Right lobe of liver (tissue), 6 donors: Measurements from ENCODE around the gene TAL2. TPM values are rescaled to one million over a fixed set of nuclear protein-coding genes. Genes with fewer than 3 reads are reported as not detected.

ENCODE experiments used
- ATAC-seq, 4 donors: fragments of 200-7000 bp; cut with Tn5 transposase; one replicate each; pipeline ENCODE4 v1.9.1; 2020; ENCODE audit warnings: mild to moderate bottlenecking in 4 of 4, moderate library complexity in 4 of 4
- DNase-seq, 3 donors: peaks; one replicate each; pipeline ENCODE4 v3.0.0-alpha.2; 2020
- H3K27ac ChIP-seq, 3 donors: fragments of 200-600 bp; one replicate each; pipeline ENCODE4 v1.8.0; 2022
- H3K27me3 ChIP-seq, 2 donors: fragments of 200-600 bp; one replicate each; pipeline ENCODE4 v1.8.0; 2022
- H3K36me3 ChIP-seq, 4 donors: fragments of 200-600 bp; sonication (generic) in 1 of 4; one replicate each; pipeline versions ENCODE4 v1.5.1 to v1.8.0; 2017 to 2022; ENCODE audit warnings: control low read depth in 1 of 4
- H3K4me1 ChIP-seq, 4 donors: fragments of 200-600 bp; sonication (generic) in 1 of 4; one replicate each; pipeline versions ENCODE4 v1.5.1 to v1.8.0; 2017 to 2022; ENCODE audit warnings: control low read depth in 1 of 4
- H3K4me3 ChIP-seq, 3 donors: fragments of 200-600 bp; one replicate each; pipeline ENCODE4 v1.8.0; 2022
- H3K9me3 ChIP-seq, 4 donors: fragments of 200-600 bp; sonication (generic) in 1 of 4; one replicate each; pipeline versions ENCODE4 v1.5.1 to v1.8.0; 2017 to 2022; ENCODE audit warnings: control low read depth in 1 of 4
- POLR2A ChIP-seq: fragments of 450-650 bp; IDR thresholded peaks from one replicate; pipeline ENCODE4 v1.6.1; 2017; ENCODE audit warnings: antibody characterized with exemption, mild to moderate bottlenecking
- WGBS: methylation state at CpG from one replicate; pipeline ENCODE4 v1.1.6; 2018; ENCODE audit warnings: low coverage, low lambda C conversion rate; ENCODE audit not compliant: insufficient coverage; ENCODE audit errors: missing lambda C conversion rate; 5-methylcytosine and 5-hydroxymethylcytosine counted together
- intact Hi-C, 2 donors: fragments of 100-400 bp; cut with DNase I; formaldehyde crosslinking; loops; one replicate each; pipeline versions ENCODE4 v1.11.2 to v1.14.1; 2022
- total RNA-seq, 6 experiments: library from RNA; depleted of rRNA in 2 of 6; stranded (reverse); fragments of >200 nt in 2 of 6; fragmentation: NEBNext Ultra II Directional in 3 of 6; extraction: Animal tissue kit (Norgen Biotek cat#: 25700) in 3 of 6; gene quantifications; one replicate each; pipeline versions ENCODE4 v1.1.0 to v1.2.4, GENCODE V29; 2016 to 2023
- TF ChIP-seq, protein P1 (sequence below), 4 donors: fragments of 200-600 bp in 3 of 4; fragments of 450-650 bp in 1 of 4; IDR thresholded peaks; one replicate each; pipeline versions ENCODE4 v1.5.1 to v1.8.0; 2016 to 2022; ENCODE audit warnings: antibody characterized with exemption in 4 of 4, mild to moderate bottlenecking in 2 of 4
- donor health status: DM: no; HTN: yes; CAD: no.
- donor health status: DM: no; HTN: no; CAD: no.
- donor health status: DM: no; HTN: no; CAD: no.
- donor health status: DM: no; HTN: yes; CAD: no.
- donor health status: DM: no; HTN: yes; CAD: no.

TAL2 gene
- total RNA-seq, 6 experiments from 2014 or later = 0.49 to 0.56 TPM; not detected in 4

GRCh38 chr9:105658351-105658750, 3.9 kb upstream of the TAL2 start:
- intact Hi-C loops = no loop called here
- ATAC-seq (no peak), DNase-seq (no peak)
- no peaks in the 10 kb centered on the region for H3K36me3 ChIP-seq
- no peak for TF ChIP-seq POLR2A
- TF ChIP-seq, protein P1, sequence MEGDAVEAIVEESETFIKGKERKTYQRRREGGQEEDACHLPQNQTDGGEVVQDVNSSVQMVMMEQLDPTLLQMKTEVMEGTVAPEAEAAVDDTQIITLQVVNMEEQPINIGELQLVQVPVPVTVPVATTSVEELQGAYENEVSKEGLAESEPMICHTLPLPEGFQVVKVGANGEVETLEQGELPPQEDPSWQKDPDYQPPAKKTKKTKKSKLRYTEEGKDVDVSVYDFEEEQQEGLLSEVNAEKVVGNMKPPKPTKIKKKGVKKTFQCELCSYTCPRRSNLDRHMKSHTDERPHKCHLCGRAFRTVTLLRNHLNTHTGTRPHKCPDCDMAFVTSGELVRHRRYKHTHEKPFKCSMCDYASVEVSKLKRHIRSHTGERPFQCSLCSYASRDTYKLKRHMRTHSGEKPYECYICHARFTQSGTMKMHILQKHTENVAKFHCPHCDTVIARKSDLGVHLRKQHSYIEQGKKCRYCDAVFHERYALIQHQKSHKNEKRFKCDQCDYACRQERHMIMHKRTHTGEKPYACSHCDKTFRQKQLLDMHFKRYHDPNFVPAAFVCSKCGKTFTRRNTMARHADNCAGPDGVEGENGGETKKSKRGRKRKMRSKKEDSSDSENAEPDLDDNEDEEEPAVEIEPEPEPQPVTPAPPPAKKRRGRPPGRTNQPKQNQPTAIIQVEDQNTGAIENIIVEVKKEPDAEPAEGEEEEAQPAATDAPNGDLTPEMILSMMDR (IDR thresholded peaks at IDR 0.05) = no peak
- peaks cover 0 to 3% (median 0%) of the 10 kb centered on the region in 4 donors for H3K4me1 ChIP-seq
- no peak overlapping the region for H3K27ac ChIP-seq
- no peaks in the 10 kb centered on the region for H3K9me3 ChIP-seq
- H3K27me3 ChIP-seq = peaks cover 0 to 5% of the 10 kb centered on the region in 2 donors
- no peak overlapping the region for H3K4me3 ChIP-seq
- WGBS = 86% methylated on average over 2 of the region's 2 CpGs

- intact Hi-C loops = no loop called here
- no peak for ATAC-seq
- peaks cover 0 to 3% (median 0%) of the 10 kb centered on the region in 4 donors for H3K4me1 ChIP-seq
- no peak overlapping the region for H3K4me3 ChIP-seq
- no peak overlapping the region for H3K27ac ChIP-seq
- H3K36me3 ChIP-seq = no peaks in the 10 kb centered on the region
- WGBS = 92% methylated on average over 2 of the region's 4 CpGs
- H3K27me3 ChIP-seq = peaks cover 0 to 5% of the 10 kb centered on the region in 2 donors
- no peaks in the 10 kb centered on the region for H3K9me3 ChIP-seq
- no peak for DNase-seq
- no peak for TF ChIP-seq POLR2A
- TF ChIP-seq, protein P1 (IDR thresholded peaks at IDR 0.05) = no peak
Measured at GRCh38 chr9:105661011-105661410, 1.2 kb upstream of the TAL2 start.

GRCh38 chr9:105663914-105664313, 1.7 kb downstream of the TAL2 start:
- H3K9me3 ChIP-seq = no peaks in the 10 kb centered on the region
- no peak for ATAC-seq
- peaks cover 0 to 7% (median 0%) of the 10 kb centered on the region in 4 donors for H3K4me1 ChIP-seq
- no peaks in the 10 kb centered on the region for H3K27me3 ChIP-seq
- no peaks in the 10 kb centered on the region for H3K36me3 ChIP-seq
- intact Hi-C loops = no loop called here
- H3K27ac ChIP-seq = no peak overlapping the region
- no peak for TF ChIP-seq POLR2A
- TF ChIP-seq, protein P1 (IDR thresholded peaks at IDR 0.05) = no peak
- H3K4me3 ChIP-seq = no peak overlapping the region
- no peak for DNase-seq
- 81% methylated on average over 5 of the region's 5 CpGs for WGBS

GRCh38 chr9:105667867-105668266, 5.6 kb downstream of the TAL2 start:
- TF ChIP-seq, protein P1 (IDR thresholded peaks at IDR 0.05) = no peak
- no peak for TF ChIP-seq POLR2A
- no peak for DNase-seq
- intact Hi-C loops = no loop called here
- peak in 3 of 4 donors; percentile 47 to 65 (median 54) for ATAC-seq
- 39% methylated on average over 4 of the region's 4 CpGs for WGBS
- Histone ChIP-seq H3K4me1 (peaks cover 0 to 26% (median 1%) of the 10 kb centered on the region in 4 donors), H3K36me3 (no peaks in the 10 kb centered on the region), H3K27ac (no peak overlapping the region), H3K4me3 (no peak overlapping the region), H3K9me3 (no peaks in the 10 kb centered on the region), H3K27me3 (no peaks in the 10 kb centered on the region)

DNA sequence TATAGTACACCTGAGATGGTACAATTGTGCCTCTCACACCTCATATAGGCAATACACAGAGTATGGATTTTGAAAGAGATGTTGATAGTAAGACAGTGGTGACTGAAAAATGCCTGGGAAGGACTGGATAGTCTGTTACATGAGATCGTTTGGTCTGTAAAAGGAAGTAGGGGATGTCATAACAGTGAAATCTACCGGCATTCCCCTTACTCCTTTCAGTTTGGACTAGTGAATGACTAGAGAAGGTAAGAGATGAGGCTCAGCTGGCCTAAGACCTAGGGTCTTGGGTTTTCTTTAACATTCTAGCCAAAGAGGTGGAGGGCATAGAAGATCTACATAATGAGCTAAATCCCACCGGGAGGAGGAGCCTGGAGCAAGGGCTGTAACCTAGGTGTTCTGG, 8.1 kb downstream of the TAL2 start:
- TF ChIP-seq, protein P1 (IDR thresholded peaks at IDR 0.05) = no peak
- no peak for TF ChIP-seq POLR2A
- H3K27me3 ChIP-seq = no peaks in the 10 kb centered on the region
- no peaks in the 10 kb centered on the region for H3K36me3 ChIP-seq
- H3K4me1 ChIP-seq = peaks cover 0 to 35% (median 2%) of the 10 kb centered on the region in 4 donors
- ATAC-seq = peak in 1 of 4 donors; percentile 6
- no peak overlapping the region for H3K4me3 ChIP-seq
- no peak for DNase-seq
- intact Hi-C loops = no loop called here
- no peak overlapping the region for H3K27ac ChIP-seq
- no peaks in the 10 kb centered on the region for H3K9me3 ChIP-seq
- 55% methylated on average over 3 of the region's 3 CpGs for WGBS
